Measurements from ENCODE around the gene ANO3.
A peak's percentile ranks its signal among the peaks of the same experiment; 100 is the strongest.
"Not testable (repeated sequence)": the region's sequence is repeated elsewhere in the genome, so short reads cannot be mapped to it uniquely, and the experiment has no call there.

Gene ANO3

GRCh38 chr11:26331911-26332571, at the start of gene ANO3:
ANO3 (plus strand) TSS chr11:26332130; CDS start chr11:26332276, 146 bp downstream.
- DNase-seq = peak in 1 of 2 donors; percentile 10

GRCh38 chr11:26283852-26284408, 48.0 kb upstream of the ANO3 start:
- no peak for DNase-seq

GRCh38 chr11:26285608-26286007, 46.3 kb upstream of the ANO3 start:
- no peak for DNase-seq

GRCh38 chr11:26286472-26287066, 45.4 kb upstream of the ANO3 start:
- no peak for DNase-seq

GRCh38 chr11:26287067-26287518, 44.8 kb upstream of the ANO3 start:
- DNase-seq = no peak

GRCh38 chr11:26297189-26297975, 34.5 kb upstream of the ANO3 start:
- no peak for DNase-seq

GRCh38 chr11:26316372-26316771, 15.6 kb upstream of the ANO3 start:
- DNase-seq = not testable (repeated sequence)

- no peak for DNase-seq
These were observed 12.0 kb upstream of the ANO3 start for GRCh38 chr11:26319906-26320305.

GRCh38 chr11:26321516-26321915, 10.4 kb upstream of the ANO3 start:
- no peak for DNase-seq

- no peak for DNase-seq
These were observed 9.4 kb upstream of the ANO3 start for GRCh38 chr11:26322335-26323067.

GRCh38 chr11:26323837-26324236, 8.1 kb upstream of the ANO3 start:
- no peak for DNase-seq

GRCh38 chr11:26324270-26324669, 7.7 kb upstream of the ANO3 start:
- DNase-seq = no peak

- no peak for DNase-seq
These were observed 5.0 kb upstream of the ANO3 start for GRCh38 chr11:26326793-26327400.

- no peak for DNase-seq
These were observed 2.7 kb upstream of the ANO3 start for GRCh38 chr11:26329206-26329605.

GRCh38 chr11:26330262-26330661, 1.7 kb upstream of the ANO3 start:
- no peak for DNase-seq

- no peak for DNase-seq
These were observed 614 bp downstream of the ANO3 start for GRCh38 chr11:26332572-26332915.

- DNase-seq = no peak
These were observed 2.0 kb downstream of the ANO3 start for GRCh38 chr11:26333906-26334305.

GRCh38 chr11:26335903-26336302, 4.0 kb downstream of the ANO3 start:
- DNase-seq = no peak

- DNase-seq = no peak
These were observed 12.7 kb downstream of the ANO3 start for GRCh38 chr11:26344647-26345046.

GRCh38 chr11:26348776-26349175, 16.8 kb downstream of the ANO3 start:
- no peak for DNase-seq

GRCh38 chr11:26350002-26350401, 18.1 kb downstream of the ANO3 start:
- DNase-seq = no peak

GRCh38 chr11:26353010-26353409, 21.1 kb downstream of the ANO3 start:
- no peak for DNase-seq

GRCh38 chr11:26359055-26359454, 27.1 kb downstream of the ANO3 start:
- no peak for DNase-seq
